Stimulated activated CD4-positive, alpha-beta T cell treated with anti-CD3 and anti-CD28 coated beads, TNF-alpha, amount 100 ng/mL, for 4 hours (primary cell): ENCODE measurements around the gene RPL22.
"Not testable (repeated sequence)": the region's sequence is repeated elsewhere in the genome, so short reads cannot be mapped to it uniquely, and the experiment has no call there.

ENCODE experiments used
- DNase-seq, 3 experiments: peaks; one replicate each; pipeline ENCODE4 v3.0.0-alpha.2; 2020; ENCODE audit warnings: low read depth in 3 of 3

Gene RPL22

DNA sequence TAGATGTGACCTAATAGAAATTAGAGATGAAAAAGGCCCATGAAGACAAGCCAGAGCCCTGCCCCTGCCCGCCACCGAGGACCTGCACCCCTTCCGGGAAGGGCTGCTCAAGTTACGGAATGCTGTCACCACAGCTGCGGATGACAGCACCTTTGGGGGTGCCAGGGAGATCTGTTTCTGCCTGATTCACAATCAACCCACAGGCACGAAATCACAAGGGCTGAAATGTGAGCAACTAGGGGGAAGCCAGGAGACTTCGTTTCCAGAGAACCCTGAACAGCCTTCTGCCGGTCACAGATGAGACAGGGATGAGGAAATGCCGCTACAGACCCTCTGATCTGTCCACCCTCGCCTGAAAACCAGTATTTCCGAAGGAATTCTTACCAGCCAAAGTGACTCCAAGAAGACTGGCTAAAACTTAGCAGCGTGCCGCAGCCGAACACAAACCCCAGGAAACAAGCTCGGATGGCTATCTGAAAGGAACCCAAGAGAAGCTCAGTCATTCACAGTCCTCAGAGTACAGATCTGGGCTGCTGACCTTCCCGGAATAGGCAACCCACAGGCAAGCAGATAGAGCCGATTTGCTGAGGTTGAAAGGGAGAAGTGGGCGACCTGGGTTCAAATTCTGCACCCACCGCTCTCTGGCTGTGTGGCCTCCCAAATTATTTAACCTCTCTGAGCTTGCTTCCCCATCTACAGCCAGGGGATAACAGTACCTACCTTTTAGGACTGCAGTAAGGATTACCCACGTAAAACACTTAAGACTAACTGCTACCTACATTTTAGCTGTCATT, 35.3 kb upstream of the RPL22 start:
- DNase-seq = no peak

DNA sequence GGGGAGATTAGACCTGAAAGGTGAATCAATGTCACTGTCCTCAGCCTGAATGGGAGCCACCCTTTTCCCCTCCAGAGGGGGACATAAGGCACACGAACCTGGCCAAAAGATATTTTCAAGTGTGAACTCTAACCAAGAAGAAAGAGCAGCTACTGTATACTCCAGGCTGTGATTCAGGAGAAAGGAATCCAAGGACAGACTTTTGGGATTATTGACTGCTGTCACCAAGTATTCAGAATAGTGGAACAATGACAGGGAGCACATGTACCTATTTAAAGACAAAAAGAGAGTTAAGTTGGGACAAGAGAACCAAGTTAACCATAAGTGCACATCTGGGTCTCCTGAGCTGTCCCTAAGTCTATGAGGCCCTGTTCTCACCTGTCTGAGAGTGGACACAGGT, 34.0 kb upstream of the RPL22 start:
- no peak for DNase-seq

DNA sequence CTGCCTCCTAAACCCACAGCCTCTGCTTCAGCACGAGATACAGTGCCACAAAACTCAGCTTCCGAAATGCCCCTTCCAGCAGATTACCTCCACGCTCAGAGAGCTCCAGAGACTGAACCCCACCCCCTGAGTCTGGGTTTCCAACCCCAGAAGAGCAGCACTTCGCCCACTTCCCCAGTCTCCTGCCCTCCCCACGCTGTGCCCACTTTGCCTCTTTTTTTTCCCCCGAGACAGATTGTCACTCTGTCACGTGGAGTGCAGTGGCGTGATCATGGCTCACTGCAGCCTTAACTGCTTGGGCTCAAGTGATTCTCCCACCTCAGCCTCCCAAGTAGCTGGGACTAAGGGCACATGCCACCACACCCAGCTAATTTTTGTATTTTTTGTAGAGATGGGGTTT, 26.3 kb upstream of the RPL22 start:
- DNase-seq = no peak

DNA sequence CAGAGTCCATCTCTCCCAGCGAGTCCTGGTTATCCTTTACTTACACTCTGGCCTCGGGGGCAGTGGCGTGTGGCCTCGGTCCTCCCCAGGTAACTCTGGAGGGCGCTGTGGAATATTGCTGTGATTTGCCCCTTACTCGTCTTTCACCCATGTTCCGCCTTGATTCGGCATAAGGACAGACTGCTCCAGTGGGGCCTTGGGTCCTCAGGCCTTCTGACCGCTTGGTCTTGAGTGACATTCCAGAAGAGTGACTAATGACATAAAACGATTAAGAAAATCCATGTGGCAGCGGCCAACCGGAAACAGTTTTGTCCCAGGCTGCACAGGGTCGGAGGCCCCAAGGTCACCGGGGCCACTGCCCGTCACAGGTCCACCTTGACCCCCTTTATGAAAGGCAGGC, 25.3 kb upstream of the RPL22 start:
- no peak for DNase-seq

DNA sequence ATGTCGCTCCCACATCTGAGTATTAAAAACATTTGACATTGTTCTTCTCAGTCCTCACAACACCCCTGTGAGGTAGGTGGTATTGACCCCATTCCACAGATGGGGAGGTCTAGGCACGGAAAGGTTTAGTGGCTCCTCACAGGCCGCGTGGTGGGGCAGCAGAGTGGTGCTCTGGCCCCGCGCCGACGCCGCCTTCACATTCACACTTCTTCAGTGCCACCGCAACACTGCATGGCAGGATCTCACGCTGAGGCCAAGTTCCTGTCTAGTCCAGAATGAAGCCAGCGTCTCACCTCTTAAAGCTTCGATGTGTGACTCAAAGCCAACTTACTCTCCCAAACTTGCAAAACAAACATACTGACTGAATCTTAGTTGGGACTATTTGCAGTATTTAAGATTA, 24.2 kb upstream of the RPL22 start:
- no peak for DNase-seq

DNA sequence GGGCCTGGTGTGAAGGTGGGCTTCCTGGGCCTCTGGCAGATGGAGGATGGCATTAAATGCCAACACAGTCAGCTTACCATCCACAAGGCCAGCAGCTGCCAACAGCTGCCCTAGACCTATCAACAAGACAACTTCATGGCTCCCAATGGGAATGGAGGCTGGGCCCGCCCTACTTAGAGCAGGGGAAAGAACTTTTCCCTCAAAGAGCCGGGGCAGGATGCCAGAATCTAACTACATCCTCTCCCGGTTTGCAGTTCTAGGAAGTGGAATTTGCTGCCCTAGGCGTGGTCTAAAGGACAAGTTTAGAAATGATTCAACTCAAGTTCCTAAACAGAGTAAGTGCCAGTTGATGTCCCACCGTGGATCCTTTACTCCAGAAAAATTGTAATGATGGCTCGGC, 23.2 kb upstream of the RPL22 start:
- no peak for DNase-seq

DNA sequence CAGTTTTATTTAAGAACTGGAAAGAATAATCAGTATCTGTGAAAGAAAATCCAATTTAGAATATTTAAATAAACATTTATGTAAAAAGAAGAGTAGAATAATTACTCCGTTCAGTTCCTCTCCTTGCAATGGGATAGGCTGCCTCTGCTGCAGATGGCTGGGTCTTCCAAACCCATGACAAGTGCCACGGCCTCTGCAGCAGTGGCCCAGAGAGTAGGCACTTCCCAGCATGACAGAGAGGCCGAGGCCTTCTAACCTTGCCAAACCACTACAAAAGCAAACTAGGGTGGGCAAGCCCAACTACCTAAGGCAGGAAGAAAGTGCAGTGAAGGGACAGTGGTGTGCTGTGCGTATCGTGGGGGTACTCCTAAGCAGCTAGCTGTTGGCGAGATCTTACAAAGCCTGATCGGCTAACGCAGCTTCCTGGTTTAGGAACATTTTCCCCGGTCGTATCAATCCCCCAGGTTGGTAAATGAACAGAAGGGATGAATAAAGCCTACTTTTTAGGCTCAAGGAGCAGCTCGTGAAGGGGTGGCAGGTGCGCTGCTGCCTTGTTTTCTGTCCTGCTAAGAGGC, 21.9 kb upstream of the RPL22 start:
- no peak for DNase-seq

DNA sequence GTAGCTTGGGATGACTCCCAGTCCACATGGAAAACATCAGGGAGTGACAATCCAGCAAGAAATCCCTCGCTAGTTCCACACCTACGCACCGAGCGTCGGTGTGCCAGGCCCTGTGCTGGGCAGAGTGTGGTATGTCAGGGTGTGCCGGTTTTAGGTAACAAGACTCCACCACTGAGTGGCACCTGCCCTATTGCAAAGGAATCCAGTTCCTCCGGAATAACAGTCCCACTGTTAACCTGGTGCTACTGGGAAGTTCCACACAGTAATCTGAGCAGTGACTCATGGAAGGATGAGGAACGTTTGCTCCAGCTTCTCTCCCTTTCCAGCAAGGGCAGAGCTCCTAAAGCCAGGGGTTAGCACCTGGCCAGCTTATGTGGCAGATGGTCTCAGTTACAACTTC, 20.8 kb upstream of the RPL22 start:
- no peak for DNase-seq

DNA sequence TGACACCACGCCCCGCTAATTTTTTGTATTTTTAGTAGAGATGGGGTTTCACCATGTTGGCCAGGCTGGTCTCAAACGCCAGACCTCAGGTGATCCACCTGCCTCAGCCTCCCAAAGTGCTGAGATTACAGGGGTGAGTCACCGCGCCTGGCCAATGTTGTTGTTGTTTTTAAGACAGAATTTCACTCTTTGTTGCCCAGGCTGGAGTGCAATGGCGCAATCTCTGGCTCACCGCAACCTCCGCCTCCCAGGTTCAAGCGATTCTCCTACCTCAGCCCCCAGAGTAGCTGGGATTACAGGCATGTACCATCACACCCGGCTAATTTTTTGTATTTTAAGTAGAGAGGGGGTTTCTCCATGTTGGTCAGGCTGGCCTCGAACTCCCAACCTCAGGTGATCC, 20.2 kb upstream of the RPL22 start:
- DNase-seq = not testable (repeated sequence)

DNA sequence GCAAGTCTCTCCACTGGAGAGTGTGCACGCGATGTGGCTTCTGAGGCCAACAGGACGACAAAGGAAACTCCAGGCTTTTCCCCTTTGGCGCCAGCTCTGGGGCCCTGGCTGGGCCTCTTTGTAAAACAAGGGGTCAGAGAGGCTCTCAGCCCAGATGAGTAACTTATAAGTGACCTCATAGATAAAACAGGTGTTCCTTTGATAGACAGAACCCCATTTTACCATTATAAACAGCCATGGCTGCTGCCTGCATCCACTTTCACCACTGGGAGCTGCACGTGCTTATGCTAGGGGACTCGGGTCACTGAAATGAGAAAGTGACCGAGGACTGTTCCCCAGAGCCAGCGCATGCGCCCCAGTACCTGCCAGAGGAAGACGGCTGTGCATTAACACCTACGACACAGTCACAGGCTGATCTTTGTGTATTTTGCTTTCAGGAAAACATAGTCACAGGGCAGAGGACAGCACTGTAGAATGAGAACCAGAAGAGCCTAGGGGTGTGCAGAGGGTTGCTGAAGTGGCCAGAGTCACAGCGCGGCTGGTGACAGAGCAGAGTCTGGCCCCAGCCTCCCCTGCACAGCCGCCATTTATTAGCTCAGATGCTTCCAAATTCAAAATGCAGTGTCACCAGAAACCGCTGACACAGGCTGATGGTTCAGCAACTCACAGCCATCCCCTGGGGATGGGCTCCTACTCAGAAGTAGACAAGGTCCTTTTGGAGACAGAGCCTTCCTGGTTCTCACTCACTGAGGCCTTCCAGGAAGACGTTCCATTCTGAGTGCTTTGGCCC, 19.2 kb upstream of the RPL22 start:
- DNase-seq = no peak

DNA sequence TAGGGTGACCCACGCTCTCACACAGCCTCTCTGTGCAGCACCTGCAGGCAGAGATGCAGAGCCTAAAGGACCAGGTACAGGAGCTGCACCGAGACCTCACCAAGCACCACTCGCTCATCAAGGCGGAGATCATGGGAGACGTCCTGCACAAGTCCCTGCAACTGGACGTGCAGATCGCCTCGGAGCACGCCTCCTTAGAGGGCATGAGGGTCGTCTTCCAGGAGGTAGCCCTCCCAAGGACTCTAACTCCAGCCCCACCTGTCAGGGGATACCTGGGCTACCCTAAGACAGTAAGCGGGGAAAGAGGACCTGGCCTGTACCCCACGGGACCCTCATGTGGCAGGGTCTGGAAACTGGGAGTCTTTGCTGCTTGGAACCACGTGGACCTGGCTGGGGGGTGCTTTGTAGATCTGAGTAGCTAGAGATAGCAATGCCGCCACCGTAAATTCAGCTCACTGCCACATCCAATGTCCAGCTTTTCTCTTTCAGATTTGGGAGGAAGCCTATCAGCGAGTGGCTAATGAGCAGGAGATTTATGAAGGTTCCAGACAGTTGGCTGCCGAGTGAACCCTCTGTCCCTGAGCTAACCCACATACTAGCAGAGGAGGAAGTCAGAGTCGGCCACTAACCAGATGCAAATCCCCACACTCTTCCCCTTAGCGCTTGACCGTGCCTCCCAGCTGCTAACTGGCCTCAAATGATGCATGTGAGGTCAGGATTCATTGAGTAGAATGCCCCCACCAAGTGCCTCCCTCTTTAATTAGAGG, 13.0 kb upstream of the RPL22 start:
- DNase-seq = no peak

DNA sequence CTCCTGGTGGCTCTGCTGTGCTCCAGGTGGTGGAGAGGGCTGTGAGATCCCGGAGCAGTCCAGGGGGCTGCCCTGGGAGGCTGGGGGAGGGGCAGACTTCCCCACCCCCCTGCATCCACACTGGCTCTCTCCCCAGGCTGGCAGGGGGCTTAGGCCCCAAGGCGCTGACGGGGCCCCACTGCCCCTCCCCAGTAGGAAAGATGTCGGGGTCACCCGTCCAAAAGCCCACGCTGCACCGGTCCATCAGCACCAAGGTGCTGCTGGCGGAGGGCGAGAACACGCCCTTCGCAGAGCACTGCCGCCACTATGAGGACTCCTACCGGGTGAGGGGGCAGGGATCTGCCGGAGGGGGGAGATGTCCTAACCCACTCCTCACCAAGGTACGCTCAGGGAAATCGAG, 12.3 kb upstream of the RPL22 start:
- no peak for DNase-seq

DNA sequence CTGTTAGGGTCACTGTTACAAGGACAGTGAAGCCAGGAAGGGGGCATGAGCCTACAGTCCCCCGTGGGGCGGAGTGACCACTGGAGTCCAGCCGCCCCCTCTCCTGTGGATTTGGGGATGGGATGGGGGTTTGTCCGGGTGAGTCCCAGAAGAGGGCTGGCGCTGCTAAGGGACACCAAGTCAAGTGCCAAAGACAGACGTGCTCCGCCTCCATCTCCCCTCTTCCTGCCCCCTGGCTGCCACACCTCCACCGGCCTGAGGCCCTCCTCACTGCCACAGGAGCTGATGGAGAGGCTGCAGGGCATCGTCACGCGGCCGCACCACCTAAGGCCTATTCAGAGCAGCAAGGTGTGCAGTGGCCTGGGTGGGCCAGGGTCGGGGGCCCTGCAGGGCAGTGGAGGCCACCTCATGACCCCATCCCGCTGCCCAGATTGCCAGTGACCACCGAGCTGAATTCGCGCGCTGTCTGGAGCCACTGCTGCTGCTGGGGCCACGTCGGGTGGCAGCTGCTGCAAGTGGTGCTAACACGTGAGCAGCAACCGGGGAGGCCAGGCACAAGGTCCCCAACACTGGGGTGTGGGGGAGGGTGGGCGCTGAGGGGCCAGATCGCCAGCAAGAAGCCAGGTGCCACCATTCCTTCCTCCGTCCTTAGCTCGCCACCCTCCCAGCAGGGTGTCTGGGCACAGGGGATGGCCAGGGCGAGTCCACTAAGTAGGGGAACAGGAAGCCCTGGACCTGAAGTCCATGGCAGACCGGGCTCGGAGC, 11.4 kb upstream of the RPL22 start:
- DNase-seq = no peak

DNA sequence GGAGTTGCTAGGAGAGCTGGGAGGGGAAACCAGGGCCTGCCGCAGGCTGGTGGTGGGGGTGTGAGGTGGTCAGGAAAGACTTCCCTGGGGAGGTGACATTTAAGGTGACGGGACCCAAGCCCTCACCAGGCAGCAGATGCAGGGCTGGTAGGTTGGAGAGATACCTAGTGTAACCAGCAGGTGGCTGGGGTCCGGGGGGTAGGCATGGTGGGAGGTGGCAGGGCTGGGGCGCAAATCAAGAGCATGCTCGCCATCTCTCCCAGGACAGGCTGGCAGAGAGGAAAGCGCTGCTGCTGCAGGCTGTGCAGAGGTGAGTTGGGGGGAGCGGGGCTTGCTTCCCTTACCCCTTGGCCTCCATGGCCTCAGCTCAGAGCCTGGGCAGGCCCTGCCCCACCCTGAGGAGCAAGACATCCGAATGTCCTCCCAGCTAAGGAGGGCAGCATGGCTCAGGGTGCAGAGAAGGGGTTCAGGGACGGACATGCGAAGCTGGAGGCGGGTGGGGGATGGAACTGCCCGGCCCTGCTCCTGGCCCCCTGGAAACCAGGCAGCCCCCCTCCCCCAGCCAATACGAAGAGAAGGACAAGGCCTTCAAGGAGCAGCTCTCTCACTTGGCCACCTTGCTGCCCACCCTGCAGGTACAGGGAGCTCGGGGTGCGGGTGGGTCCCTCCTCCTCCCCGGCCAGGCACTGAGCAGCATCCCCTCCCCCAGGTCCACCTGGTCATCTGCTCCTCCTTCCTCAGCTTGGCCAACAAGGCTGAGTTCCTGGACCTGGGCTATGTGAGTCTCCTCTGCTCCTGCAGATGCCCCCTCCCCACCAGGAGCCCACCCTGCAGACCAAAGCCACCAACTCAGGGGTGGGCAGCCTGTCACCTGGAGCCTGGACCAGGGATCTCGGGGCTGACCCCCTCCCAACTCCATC, 10.5 kb upstream of the RPL22 start:
- no peak for DNase-seq

DNA sequence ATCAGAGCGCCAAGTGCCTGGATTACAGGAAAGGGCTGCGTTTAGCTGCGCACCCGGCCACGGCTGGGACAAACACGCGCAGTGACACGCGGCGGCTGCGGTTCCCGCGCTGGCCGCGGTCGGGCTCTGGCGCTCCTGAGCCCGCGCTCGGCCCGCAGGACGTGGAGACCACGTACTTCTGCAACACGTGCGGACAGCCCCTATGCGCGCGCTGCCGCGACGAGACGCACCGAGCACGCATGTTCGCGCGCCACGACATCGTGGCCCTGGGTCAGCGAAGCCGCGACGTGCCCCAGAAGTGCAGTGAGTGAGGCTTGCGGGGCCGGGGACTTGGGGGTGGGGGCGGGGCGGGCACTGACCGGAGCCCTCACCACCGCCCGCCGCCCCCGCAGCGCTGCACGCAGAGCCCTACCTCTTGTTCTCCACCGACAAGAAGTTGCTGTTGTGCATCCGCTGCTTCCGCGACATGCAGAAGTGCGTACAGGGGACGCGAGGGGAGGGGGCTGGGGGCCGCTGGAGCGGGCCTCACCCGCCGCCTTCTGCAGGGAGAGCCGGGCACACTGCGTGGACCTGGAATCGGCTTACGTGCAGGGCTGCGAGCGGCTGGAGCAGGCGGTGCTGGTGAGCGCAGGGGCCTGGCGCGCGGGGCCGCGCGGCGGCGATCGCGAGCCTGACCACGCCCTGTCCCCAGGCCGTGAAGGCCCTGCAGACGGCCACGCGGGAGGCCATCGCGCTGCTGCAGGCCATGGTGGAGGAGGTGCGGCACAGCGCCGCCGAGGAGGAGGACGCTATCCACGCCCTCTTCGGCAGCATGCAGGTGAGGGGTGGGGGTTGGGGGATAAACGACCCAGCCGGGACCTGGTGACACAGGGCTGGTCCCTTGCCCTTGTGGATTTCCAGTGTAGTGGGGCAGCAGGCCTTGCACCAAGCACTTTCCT, 9.6 kb upstream of the RPL22 start:
- DNase-seq = no peak

DNA sequence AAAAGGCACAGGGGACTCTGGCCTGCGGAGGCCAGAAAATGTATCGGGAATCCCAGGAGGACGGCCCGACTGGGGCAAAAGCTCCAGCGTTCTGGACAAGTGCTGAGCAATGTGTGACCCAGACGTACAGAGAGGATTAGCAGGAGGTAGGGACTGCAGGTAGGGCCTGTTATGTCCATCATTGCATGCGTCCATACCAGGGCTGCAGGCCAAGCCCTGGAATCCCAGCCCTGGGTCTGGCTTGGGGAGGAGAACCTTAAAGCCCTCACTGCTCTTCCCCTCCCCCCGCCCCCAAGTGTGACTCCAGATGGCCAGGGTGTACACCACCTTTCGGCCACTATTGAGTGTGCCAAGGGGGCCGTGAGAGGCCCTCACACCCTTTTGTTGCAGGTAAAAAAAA, 8.5 kb upstream of the RPL22 start:
- DNase-seq = no peak

DNA sequence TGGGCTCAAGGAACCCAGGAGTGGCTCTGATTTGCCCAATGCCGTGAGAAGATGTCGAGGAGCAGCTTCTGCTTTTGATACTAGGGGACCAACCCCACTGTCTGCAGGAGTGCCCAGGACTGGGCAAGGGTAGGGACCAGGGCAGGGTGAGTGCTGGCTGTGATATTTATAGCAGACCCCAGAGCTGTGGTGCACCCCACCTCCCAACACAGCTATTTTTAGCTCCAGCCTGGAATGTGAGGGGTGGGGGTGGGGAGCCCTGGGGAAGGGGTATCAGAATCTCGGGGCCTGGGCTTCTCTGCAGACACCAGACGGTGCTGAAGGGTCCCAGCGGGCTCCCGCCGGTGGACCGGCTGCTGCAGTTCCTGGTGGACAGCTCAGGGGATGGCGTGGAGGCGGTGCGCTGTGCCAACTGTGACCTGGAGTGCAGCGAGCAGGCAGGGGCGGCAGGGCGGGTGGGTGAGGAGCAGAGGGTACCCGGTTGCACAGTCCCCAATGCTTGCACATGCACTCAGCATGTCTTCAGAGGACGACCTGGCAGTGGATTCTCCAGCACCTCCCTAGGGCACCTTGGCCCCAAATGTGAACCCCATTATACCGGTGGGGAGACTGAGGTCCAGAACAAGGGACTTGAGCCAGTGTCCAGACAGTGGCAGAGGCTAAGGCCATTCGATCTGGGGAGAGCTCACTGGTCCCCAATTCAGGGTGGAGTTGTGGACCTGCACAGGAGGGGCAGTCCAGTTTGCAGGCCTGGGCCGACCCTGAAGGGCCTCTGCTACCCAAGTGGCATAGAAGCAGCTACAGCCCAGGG, 7.9 kb upstream of the RPL22 start:
- no peak for DNase-seq

DNA sequence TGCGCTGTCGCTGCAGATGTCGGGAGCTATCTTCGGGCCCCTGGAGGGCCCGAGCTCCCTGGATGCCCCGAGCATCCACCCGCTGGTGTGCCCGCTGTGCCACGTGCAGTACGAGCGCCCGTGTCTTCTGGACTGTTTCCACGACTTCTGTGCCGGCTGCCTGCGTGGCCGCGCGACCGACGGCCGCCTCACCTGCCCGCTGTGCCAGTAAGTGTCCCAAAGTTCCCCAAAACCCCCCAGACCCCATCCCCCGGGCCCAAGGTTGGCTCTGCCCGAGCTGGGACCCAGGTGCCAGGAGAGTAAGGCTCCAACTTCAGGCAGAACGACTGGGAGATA, 7.1 kb upstream of the RPL22 start:
- DNase-seq = no peak
